Calu3 (cell line): ENCODE results near the gene SPAG5. TPM values are rescaled to one million over a fixed set of nuclear protein-coding genes. Genes with fewer than 3 reads are reported as not detected.

Experiments
- BruUV-seq: library from RNA; stranded (reverse); fragments of 400-500 nt; replicated peaks from 2 replicates; lab custom pipeline; 2021; lab: Mats Ljungman, UMichigan
- CTCF ChIA-PET: fragments of 300-600 bp; sonication (Branson Sonifier 250); formaldehyde crosslinking; loops from one replicate; lab custom pipeline; 2022; ENCODE audit warnings: antibody characterized with exemption; lab: Charles Lee
- DNase-seq: peaks from one replicate; pipeline ENCODE4 v3.0.0; 2022
- H3K27ac Mint-ChIP-seq: one replicate; pipeline ENCODE4 v1.8.0; 2022; ENCODE audit warnings: mixed read lengths; ENCODE audit not compliant: unreplicated experiment
- H3K27me3 Mint-ChIP-seq: one replicate; pipeline ENCODE4 v1.8.0; 2022; ENCODE audit warnings: mixed read lengths; ENCODE audit not compliant: unreplicated experiment
- H3K36me3 Mint-ChIP-seq: one replicate; pipeline ENCODE4 v1.8.0; 2022; ENCODE audit warnings: mild to moderate bottlenecking, moderate library complexity, mixed read lengths; ENCODE audit not compliant: insufficient read depth, unreplicated experiment
- H3K4me1 Mint-ChIP-seq: one replicate; pipeline ENCODE4 v1.8.0; 2022; ENCODE audit warnings: mild to moderate bottlenecking, low read depth, mixed read lengths; ENCODE audit not compliant: unreplicated experiment
- H3K4me3 Mint-ChIP-seq: one replicate; pipeline ENCODE4 v1.8.0; 2022; ENCODE audit warnings: mild to moderate bottlenecking, low read depth, moderate library complexity, mixed read lengths; ENCODE audit not compliant: unreplicated experiment
- H3K9me3 Mint-ChIP-seq: one replicate; pipeline ENCODE4 v1.8.0; 2022; ENCODE audit warnings: low read depth, mixed read lengths; ENCODE audit not compliant: unreplicated experiment
- intact Hi-C: fragments of 100-400 bp; cut with micrococcal nuclease; formaldehyde crosslinking; loops from one replicate; pipeline ENCODE4 v1.10.0; 2022; ENCODE audit not compliant: unreplicated experiment
- total RNA-seq: library from RNA; stranded (reverse); gene quantifications from 2 replicates; pipeline ENCODE4 v1.2.3, GENCODE V29; 2022
- TF ChIP-seq, protein P1 (sequence below): fragments of 200-600 bp; IDR thresholded peaks from one replicate; pipeline ENCODE4 v1.8.0; 2022; ENCODE audit warnings: antibody characterized with exemption; ENCODE audit not compliant: unreplicated experiment

SPAG5 gene
- total RNA-seq, 1 experiment from 2014 or later, result 82.1 TPM

- no peak overlapping the region for H3K27ac Mint-ChIP-seq
- intact Hi-C loops, result no loop called here
- H3K9me3 Mint-ChIP-seq, result no peaks in the 10 kb centered on the region
- H3K36me3 Mint-ChIP-seq, result peaks cover 4% of the 10 kb centered on the region
- no peaks in the 10 kb centered on the region for H3K4me1 Mint-ChIP-seq
- H3K4me3 Mint-ChIP-seq, result no peak overlapping the region
- CTCF ChIA-PET, result no interaction called here
- DNase-seq, result no peak
- H3K27me3 Mint-ChIP-seq, result peaks cover 15% of the 10 kb centered on the region
- TF ChIP-seq, protein P1, sequence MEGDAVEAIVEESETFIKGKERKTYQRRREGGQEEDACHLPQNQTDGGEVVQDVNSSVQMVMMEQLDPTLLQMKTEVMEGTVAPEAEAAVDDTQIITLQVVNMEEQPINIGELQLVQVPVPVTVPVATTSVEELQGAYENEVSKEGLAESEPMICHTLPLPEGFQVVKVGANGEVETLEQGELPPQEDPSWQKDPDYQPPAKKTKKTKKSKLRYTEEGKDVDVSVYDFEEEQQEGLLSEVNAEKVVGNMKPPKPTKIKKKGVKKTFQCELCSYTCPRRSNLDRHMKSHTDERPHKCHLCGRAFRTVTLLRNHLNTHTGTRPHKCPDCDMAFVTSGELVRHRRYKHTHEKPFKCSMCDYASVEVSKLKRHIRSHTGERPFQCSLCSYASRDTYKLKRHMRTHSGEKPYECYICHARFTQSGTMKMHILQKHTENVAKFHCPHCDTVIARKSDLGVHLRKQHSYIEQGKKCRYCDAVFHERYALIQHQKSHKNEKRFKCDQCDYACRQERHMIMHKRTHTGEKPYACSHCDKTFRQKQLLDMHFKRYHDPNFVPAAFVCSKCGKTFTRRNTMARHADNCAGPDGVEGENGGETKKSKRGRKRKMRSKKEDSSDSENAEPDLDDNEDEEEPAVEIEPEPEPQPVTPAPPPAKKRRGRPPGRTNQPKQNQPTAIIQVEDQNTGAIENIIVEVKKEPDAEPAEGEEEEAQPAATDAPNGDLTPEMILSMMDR, result no peak
- no TSS peak for BruUV-seq
Observed at GRCh38 chr17:28545141-28545503, 53.7 kb downstream of the SPAG5 start.

DNA sequence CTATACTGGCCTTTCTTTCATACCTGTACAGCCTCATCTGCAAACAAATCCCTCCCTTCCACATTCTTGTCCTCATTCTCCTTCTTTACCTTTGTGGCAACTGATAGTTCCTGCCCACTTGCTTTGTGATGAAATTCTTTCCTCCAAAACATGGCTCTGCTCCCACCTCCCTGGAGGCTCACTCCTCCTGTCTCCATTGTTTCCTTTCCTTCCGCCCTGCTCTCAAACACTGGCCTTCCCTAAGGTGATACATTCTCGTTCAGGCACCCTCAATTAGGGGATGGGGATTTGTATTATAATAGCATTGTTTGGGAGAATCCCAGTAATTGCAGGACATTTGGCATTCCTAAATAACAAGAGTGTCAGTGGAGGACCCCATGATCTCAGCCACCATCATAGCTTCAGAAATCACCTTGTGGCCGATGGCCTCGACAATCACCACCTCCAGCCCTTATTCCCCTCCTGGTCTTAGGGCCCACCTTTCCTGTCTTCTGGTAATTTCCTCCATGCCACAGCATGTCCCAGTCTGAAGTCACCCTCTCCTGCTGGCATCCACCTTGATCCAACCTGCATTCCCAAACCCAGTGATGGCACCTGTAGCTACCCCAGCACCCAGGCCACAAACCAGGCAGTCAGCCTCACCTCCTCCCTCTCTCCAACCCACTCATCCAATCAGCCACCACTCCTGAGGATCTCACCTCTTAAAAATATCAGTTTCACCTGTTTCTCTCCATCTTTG, 54.3 kb downstream of the SPAG5 start:
- TF ChIP-seq, protein P1, result no peak
- intact Hi-C loops, result no loop called here
- Mint-ChIP-seq H3K36me3 (peaks cover 4% of the 10 kb centered on the region), H3K4me3 (no peak overlapping the region), H3K27me3 (peaks cover 15% of the 10 kb centered on the region), H3K4me1 (no peaks in the 10 kb centered on the region), H3K27ac (no peak overlapping the region), H3K9me3 (no peaks in the 10 kb centered on the region)
- CTCF ChIA-PET, result interaction anchor here (0.6 kb wide), 1 partner anchor 24 kb away, joined by 7 read pairs; no protein-coding TSS in a partner anchor
- BruUV-seq, result no TSS peak
- no peak for DNase-seq

DNA sequence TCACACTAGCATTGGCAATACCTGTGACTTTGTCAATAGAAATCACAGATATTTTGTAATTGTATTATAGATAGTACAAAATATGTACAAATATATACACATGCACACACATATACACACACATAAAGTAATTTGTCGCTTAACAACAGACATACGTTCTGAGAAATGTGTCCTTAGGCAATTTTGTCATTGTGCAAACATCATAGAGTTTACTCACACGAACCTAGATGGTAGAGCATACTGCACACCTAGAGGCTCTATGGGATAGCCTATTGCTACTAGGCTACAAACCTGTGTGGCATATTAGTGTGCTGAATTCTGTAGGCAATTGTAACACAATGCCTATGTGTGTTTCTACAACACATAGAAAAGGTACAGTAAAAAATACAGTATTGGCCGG, 57.4 kb downstream of the SPAG5 start:
- BruUV-seq, result no TSS peak
- Mint-ChIP-seq H3K4me3 (no peak overlapping the region), H3K36me3 (no peaks in the 10 kb centered on the region), H3K9me3 (no peaks in the 10 kb centered on the region), H3K27ac (no peak overlapping the region), H3K4me1 (no peaks in the 10 kb centered on the region), H3K27me3 (peaks cover 33% of the 10 kb centered on the region)
- DNase-seq, result no peak
- TF ChIP-seq, protein P1, result no peak
- intact Hi-C loops, result no loop called here
- CTCF ChIA-PET, result interaction anchor here (0.6 kb wide), 2 partner anchors 44 to 47 kb away, joined by 4 read pairs; no protein-coding TSS in a partner anchor

DNA sequence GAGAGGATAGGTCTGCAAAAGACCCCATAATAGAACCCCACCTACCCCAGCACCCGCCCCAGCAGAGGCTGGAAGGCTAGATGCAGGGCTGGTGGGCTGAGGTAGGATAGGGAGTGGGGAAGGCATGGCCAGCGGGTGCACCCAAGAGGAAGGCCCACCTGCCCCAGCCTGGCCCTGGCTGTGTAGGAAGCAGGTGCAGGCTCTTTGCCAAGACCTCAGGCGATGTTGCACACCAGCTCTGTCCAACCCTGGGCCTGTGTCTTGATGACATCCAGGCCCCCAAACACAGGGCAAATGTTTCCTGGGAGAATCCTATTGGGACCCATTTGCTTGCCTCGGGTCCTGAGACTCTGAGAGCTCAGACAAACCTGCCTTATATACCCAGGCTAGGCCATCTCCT, 58.6 kb downstream of the SPAG5 start:
- no peaks in the 10 kb centered on the region for H3K9me3 Mint-ChIP-seq
- no peak for DNase-seq
- no peak overlapping the region for H3K4me3 Mint-ChIP-seq
- no peak overlapping the region for H3K27ac Mint-ChIP-seq
- H3K36me3 Mint-ChIP-seq, result no peaks in the 10 kb centered on the region
- no peaks in the 10 kb centered on the region for H3K4me1 Mint-ChIP-seq
- TF ChIP-seq, protein P1, result no peak
- CTCF ChIA-PET, result interaction anchor here (0.9 kb wide), 1 partner anchor 42 kb away, joined by 3 read pairs; no protein-coding TSS in a partner anchor
- BruUV-seq, result no TSS peak
- peaks cover 28% of the 10 kb centered on the region for H3K27me3 Mint-ChIP-seq
- intact Hi-C loops, result loop anchor here (1.0 kb wide), 1 partner anchor 46 kb away; no protein-coding TSS in a partner anchor
